ENCODE data around the gene IRF2BP2. TPM values are rescaled to one million over a fixed set of nuclear protein-coding genes. Genes with fewer than 3 reads are reported as not detected.

Gene IRF2BP2
- total and polyA plus RNA-seq, 2 of the 13 experiments (the other 11 are each of a cell fraction or from before 2014, with no cell fraction given): 140 to 147 TPM

GRCh38 chr1:234610666-234611224 is 767 bp upstream of the IRF2BP2 start (continued):
- TF ChIP-seq ZNF142 (CRISPR knock-in tag; IDR thresholded peaks at IDR 0.05) (peak; percentile 20), DNMT3B (CRISPR knock-in tag; conservative IDR thresholded peaks at IDR 0.05) (no peak), ARHGAP35 (CRISPR knock-in tag; IDR thresholded peaks at IDR 0.05; ENCODE audit: borderline replicate concordance) (0 out of 2 replicates have a peak, but pooled peaks have one; percentile 18), ZFP82 (CRISPR knock-in tag; IDR thresholded peaks at IDR 0.05; ENCODE audit: borderline replicate concordance) (peak; percentile 24; the same call in 1 of the 2 replicates), ZSCAN22 (CRISPR knock-in tag; IDR thresholded peaks at IDR 0.05) (peak; percentile 67; the same call in 1 of the 2 replicates), ZNF768 (CRISPR knock-in tag; IDR thresholded peaks at IDR 0.05) (no peak), CBX2 (IDR thresholded peaks at IDR 0.05; ENCODE audit: low read depth, low read length) (no peak), CBX2 (CRISPR knock-in tag; IDR thresholded peaks at IDR 0.05; ENCODE audit: low read depth) (no peak), KLF12 (CRISPR knock-in tag; IDR thresholded peaks at IDR 0.05; ENCODE audit: borderline replicate concordance) (peak; percentile 62; the same call in 1 of the 2 replicates), TAF1 (CRISPR knock-in tag; IDR thresholded peaks at IDR 0.05) (peak; percentile 63; the same call in 1 of the 2 replicates), PAX8 (CRISPR knock-in tag; IDR thresholded peaks at IDR 0.05; ENCODE audit: borderline replicate concordance) (peak; percentile 69; the same call in 1 of the 2 replicates), ZNF230 (CRISPR knock-in tag; IDR thresholded peaks at IDR 0.05) (0 out of 2 replicates have a peak, but pooled peaks have one; percentile 42), CENPX (CRISPR knock-in tag; IDR thresholded peaks at IDR 0.05) (no peak), ZNF780A (CRISPR knock-in tag; IDR thresholded peaks at IDR 0.05) (no peak)
- TF ChIP-seq, protein P1, sequence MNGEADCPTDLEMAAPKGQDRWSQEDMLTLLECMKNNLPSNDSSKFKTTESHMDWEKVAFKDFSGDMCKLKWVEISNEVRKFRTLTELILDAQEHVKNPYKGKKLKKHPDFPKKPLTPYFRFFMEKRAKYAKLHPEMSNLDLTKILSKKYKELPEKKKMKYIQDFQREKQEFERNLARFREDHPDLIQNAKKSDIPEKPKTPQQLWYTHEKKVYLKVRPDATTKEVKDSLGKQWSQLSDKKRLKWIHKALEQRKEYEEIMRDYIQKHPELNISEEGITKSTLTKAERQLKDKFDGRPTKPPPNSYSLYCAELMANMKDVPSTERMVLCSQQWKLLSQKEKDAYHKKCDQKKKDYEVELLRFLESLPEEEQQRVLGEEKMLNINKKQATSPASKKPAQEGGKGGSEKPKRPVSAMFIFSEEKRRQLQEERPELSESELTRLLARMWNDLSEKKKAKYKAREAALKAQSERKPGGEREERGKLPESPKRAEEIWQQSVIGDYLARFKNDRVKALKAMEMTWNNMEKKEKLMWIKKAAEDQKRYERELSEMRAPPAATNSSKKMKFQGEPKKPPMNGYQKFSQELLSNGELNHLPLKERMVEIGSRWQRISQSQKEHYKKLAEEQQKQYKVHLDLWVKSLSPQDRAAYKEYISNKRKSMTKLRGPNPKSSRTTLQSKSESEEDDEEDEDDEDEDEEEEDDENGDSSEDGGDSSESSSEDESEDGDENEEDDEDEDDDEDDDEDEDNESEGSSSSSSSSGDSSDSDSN (CRISPR knock-in tag; IDR thresholded peaks at IDR 0.05): peak; percentile 67
- TF ChIP-seq, protein P2, sequence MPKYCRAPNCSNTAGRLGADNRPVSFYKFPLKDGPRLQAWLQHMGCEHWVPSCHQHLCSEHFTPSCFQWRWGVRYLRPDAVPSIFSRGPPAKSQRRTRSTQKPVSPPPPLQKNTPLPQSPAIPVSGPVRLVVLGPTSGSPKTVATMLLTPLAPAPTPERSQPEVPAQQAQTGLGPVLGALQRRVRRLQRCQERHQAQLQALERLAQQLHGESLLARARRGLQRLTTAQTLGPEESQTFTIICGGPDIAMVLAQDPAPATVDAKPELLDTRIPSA (CRISPR knock-in tag; IDR thresholded peaks at IDR 0.05; ENCODE audit: borderline replicate concordance): no peak
- TF ChIP-seq, protein P3, sequence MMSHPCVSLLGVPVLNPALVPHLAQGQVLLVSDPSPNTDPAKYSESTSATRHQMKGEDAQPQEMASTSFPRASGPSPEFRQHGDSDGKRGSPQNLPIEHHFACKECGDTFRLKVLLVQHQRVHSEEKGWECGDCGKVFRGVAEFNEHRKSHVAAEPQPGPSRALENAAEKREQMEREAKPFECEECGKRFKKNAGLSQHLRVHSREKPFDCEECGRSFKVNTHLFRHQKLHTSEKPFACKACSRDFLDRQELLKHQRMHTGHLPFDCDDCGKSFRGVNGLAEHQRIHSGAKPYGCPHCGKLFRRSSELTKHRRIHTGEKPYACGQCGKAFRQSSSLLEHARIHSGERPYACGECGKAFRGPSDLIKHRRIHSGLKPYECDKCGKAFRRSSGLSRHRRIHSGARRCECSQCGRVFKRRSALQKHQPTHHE (CRISPR knock-in tag; IDR thresholded peaks at IDR 0.05; ENCODE audit: borderline replicate concordance): peak; percentile 62; the same call in 1 of the 2 replicates
- TF ChIP-seq, protein P4, sequence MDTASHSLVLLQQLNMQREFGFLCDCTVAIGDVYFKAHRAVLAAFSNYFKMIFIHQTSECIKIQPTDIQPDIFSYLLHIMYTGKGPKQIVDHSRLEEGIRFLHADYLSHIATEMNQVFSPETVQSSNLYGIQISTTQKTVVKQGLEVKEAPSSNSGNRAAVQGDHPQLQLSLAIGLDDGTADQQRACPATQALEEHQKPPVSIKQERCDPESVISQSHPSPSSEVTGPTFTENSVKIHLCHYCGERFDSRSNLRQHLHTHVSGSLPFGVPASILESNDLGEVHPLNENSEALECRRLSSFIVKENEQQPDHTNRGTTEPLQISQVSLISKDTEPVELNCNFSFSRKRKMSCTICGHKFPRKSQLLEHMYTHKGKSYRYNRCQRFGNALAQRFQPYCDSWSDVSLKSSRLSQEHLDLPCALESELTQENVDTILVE (CRISPR knock-in tag; IDR thresholded peaks at IDR 0.05): no peak

Data from HepG2 (cell line).